IMR-90 (cell line): ENCODE measurements around the gene LRRC1. TPM values are rescaled to one million over a fixed set of nuclear protein-coding genes. Genes with fewer than 3 reads are reported as not detected.

Experiments used
- ATAC-seq: fragments of 200-7000 bp; cut with Tn5 transposase; 2 replicates; pipeline ENCODE4 v1.9.1; 2020; ENCODE audit warnings: low read depth, mild to moderate bottlenecking, moderate library complexity
- BruUV-seq: library from RNA; stranded (reverse); fragments of 400-500 nt; replicated peaks from 2 replicates; lab custom pipeline; 2021; lab: Mats Ljungman, UMichigan
- CTCF ChIA-PET: fragments of 300-600 bp; formaldehyde crosslinking; extraction: SDS; loops from one replicate; lab custom pipeline; 2021; ENCODE audit warnings: antibody characterized with exemption; lab: Yijun Ruan, JAX
- POLR2A ChIA-PET: fragments of 300-600 bp; sonication (Branson Sonifier 250); formaldehyde crosslinking; loops from one replicate; lab custom pipeline; 2022; ENCODE audit warnings: antibody characterized with exemption; ENCODE audit not compliant: unreplicated experiment; lab: Charles Lee
- DNase-seq: peaks from one replicate; pipeline ENCODE4 v3.0.0; 2013
- H2AFZ ChIP-seq: replicated peaks from 2 replicates; pipeline ENCODE3; 2013; ENCODE audit warnings: low read length, mild to moderate bottlenecking; ENCODE audit not compliant: poor library complexity
- H2AK5ac ChIP-seq: 2 replicates; pipeline ENCODE4 v1.6.1; 2013; ENCODE audit warnings: low read depth, low read length, inconsistent platforms
- H2AK9ac ChIP-seq: replicated peaks from 2 replicates; pipeline ENCODE3; 2013; ENCODE audit warnings: mild to moderate bottlenecking, low read depth, low read length, moderate library complexity; ENCODE audit not compliant: poor library complexity
- H2BK120ac ChIP-seq: 2 replicates; pipeline ENCODE4 v1.6.1; 2013; ENCODE audit warnings: low read depth, low read length, inconsistent platforms
- H2BK15ac ChIP-seq: 3 replicates; pipeline ENCODE4 v1.6.1; 2013; ENCODE audit warnings: low read depth, low read length, inconsistent platforms
- H2BK20ac ChIP-seq: 2 replicates; pipeline ENCODE4 v1.6.1; 2013; ENCODE audit warnings: low read depth, mild to moderate bottlenecking, inconsistent platforms, low read length, moderate library complexity
- H2BK5ac ChIP-seq: 2 replicates; pipeline ENCODE4 v1.6.1; 2013; ENCODE audit warnings: mild to moderate bottlenecking, low read depth, low read length, inconsistent platforms; ENCODE audit not compliant: poor library complexity, severe bottlenecking
- H3K14ac ChIP-seq: replicated peaks from 2 replicates; pipeline ENCODE4 v1.6.1; 2013; ENCODE audit warnings: low read depth, low read length, inconsistent platforms
- H3K18ac ChIP-seq: 2 replicates; pipeline ENCODE4 v1.6.1; 2013; ENCODE audit warnings: low read depth, low read length, control low read depth
- H3K23ac ChIP-seq: 2 replicates; pipeline ENCODE4 v1.6.1; 2013; ENCODE audit warnings: low read depth, low read length, inconsistent platforms
- H3K27ac ChIP-seq: 2 replicates; pipeline ENCODE4 v1.5.1; 2013; ENCODE audit warnings: mild to moderate bottlenecking, control low read depth, low read length; ENCODE audit not compliant: insufficient read depth
- H3K27me3 ChIP-seq: 2 replicates; pipeline ENCODE4 v1.6.1; 2013; ENCODE audit warnings: low read length; ENCODE audit not compliant: control insufficient read depth, insufficient read depth
- H3K36me3 ChIP-seq: 2 replicates; pipeline ENCODE4 v1.6.1; 2013; ENCODE audit warnings: low read length, mixed read lengths; ENCODE audit not compliant: control insufficient read depth, insufficient read depth
- H3K4ac ChIP-seq: 2 replicates; pipeline ENCODE4 v1.6.1; 2013; ENCODE audit warnings: low read depth, low read length, inconsistent platforms
- H3K4me1 ChIP-seq: 2 replicates; pipeline ENCODE4 v1.6.1; 2013; ENCODE audit warnings: low read length, mixed read lengths; ENCODE audit not compliant: control insufficient read depth, insufficient read depth
- H3K4me2 ChIP-seq: 2 replicates; pipeline ENCODE4 v1.6.1; 2013; ENCODE audit warnings: low read depth, mild to moderate bottlenecking, control low read depth, low read length, moderate library complexity
- H3K4me3 ChIP-seq: 2 replicates; pipeline ENCODE4 v1.5.1; 2013; ENCODE audit warnings: low read depth, mild to moderate bottlenecking, control low read depth, low read length, moderate library complexity; ENCODE audit not compliant: insufficient read depth
- H3K56ac ChIP-seq: 2 replicates; pipeline ENCODE4 v1.6.1; 2013; ENCODE audit warnings: low read length, inconsistent platforms; ENCODE audit not compliant: insufficient read depth; ENCODE audit errors: extremely low read depth
- H3K79me1 ChIP-seq, 2 experiments: 2 replicates each; pipeline ENCODE4 v1.6.1; 2013; ENCODE audit warnings: low read length in 2 of 2, inconsistent platforms in 1 of 2, low read depth in 1 of 2
- H3K9ac ChIP-seq: 2 replicates; pipeline ENCODE4 v1.6.1; 2013; ENCODE audit warnings: low read depth, low read length, control low read depth
- H3K9me1 ChIP-seq: 2 replicates; pipeline ENCODE4 v1.6.1; 2013; ENCODE audit warnings: low read length, inconsistent platforms; ENCODE audit not compliant: insufficient read depth
- H3K9me3 ChIP-seq: 2 replicates; pipeline ENCODE4 v1.6.1; 2013; ENCODE audit warnings: low read length; ENCODE audit not compliant: control insufficient read depth, insufficient read depth
- H4K20me1 ChIP-seq: 2 replicates; pipeline ENCODE4 v1.6.1; 2013; ENCODE audit warnings: low read length, inconsistent platforms; ENCODE audit not compliant: insufficient read depth
- H4K5ac ChIP-seq: 2 replicates; pipeline ENCODE4 v1.6.1; 2013; ENCODE audit warnings: mild to moderate bottlenecking, low read depth, low read length, control low read depth
- H4K8ac ChIP-seq, 2 experiments: 2 replicates each; pipeline ENCODE4 v1.6.1; 2013; ENCODE audit warnings: low read depth in 2 of 2, low read length in 2 of 2, control low read depth in 1 of 2, inconsistent platforms in 1 of 2
- H4K91ac ChIP-seq: 2 replicates; pipeline ENCODE4 v1.6.1; 2013; ENCODE audit warnings: low read depth, low read length, inconsistent platforms; ENCODE audit not compliant: insufficient read depth
- BHLHE40 ChIP-seq: fragments of 150-350 bp; IDR thresholded peaks from 2 replicates; pipeline ENCODE4 v1.6.1; 2016; ENCODE audit warnings: mild to moderate bottlenecking, low read depth, low read length
- CEBPB ChIP-seq: IDR thresholded peaks from 2 replicates; pipeline ENCODE4 v1.6.1; 2012; ENCODE audit warnings: low read depth, low read length, improper control_type of control experiment
- CHD1 ChIP-seq: IDR thresholded peaks from 2 replicates; pipeline ENCODE4 v1.6.1; 2012; ENCODE audit warnings: low read depth, low read length, improper control_type of control experiment
- FOS ChIP-seq: fragments of 150-350 bp; IDR thresholded peaks from 2 replicates; pipeline ENCODE4 v1.6.1; 2016; ENCODE audit warnings: low read depth, low read length
- MAZ ChIP-seq: IDR thresholded peaks from 2 replicates; pipeline ENCODE4 v1.6.1; 2012; ENCODE audit warnings: low read depth, mild to moderate bottlenecking, low read length, improper control_type of control experiment, moderate library complexity, borderline replicate concordance
- MXI1 ChIP-seq: IDR thresholded peaks from 2 replicates; pipeline ENCODE4 v1.6.1; 2012; ENCODE audit warnings: low read depth, mild to moderate bottlenecking, low read length, moderate library complexity, borderline replicate concordance
- NFE2L2 ChIP-seq: fragments of 150-350 bp; IDR thresholded peaks from 2 replicates; pipeline ENCODE4 v1.6.1; 2016; ENCODE audit warnings: low read depth, mild to moderate bottlenecking, low read length
- POLR2A ChIP-seq: IDR thresholded peaks from 2 replicates; pipeline ENCODE4 v1.6.1; 2012; ENCODE audit warnings: mild to moderate bottlenecking, low read depth, low read length
- RCOR1 ChIP-seq: IDR thresholded peaks from 2 replicates; pipeline ENCODE4 v1.6.1; 2012; ENCODE audit warnings: mild to moderate bottlenecking, low read length, improper control_type of control experiment; ENCODE audit not compliant: insufficient replicate concordance
- RFX5 ChIP-seq: IDR thresholded peaks from 2 replicates; pipeline ENCODE4 v1.8.0; 2012; ENCODE audit warnings: low read depth, mild to moderate bottlenecking, low read length, moderate library complexity
- SMC3 ChIP-seq: fragments of 150-350 bp; IDR thresholded peaks from 2 replicates; pipeline ENCODE4 v1.6.1; 2016; ENCODE audit warnings: low read depth, mild to moderate bottlenecking, antibody characterized with exemption, low read length, moderate library complexity
- USF2 ChIP-seq: fragments of 150-350 bp; IDR thresholded peaks from 2 replicates; pipeline ENCODE4 v1.6.1; 2017; ENCODE audit warnings: mild to moderate bottlenecking, antibody characterized with exemption, low read length, low read depth
- WGBS, 2 experiments: methylation state at CpG; one replicate each; pipeline versions ENCODE4 v1.1.5 to v1.1.7; 2013; ENCODE audit warnings: missing lambda C conversion rate in 2 of 2; ENCODE audit not compliant: insufficient read length in 1 of 2; ENCODE audit errors: extremely low coverage in 2 of 2; 5-methylcytosine and 5-hydroxymethylcytosine counted together
- dilution Hi-C: fragments of 300-500 bp; cut with HindIII; formaldehyde crosslinking; loops from one replicate; pipeline ENCODE4 v1.14.3; 2018; ENCODE audit warnings: low sequenced_read_pairs; ENCODE audit not compliant: unreplicated experiment
- in situ Hi-C: fragments of 300-500 bp; cut with MboI; formaldehyde crosslinking; loops from 3 replicates; pipeline ENCODE4 v1.14.3; 2019; ENCODE audit warnings: low sequenced_read_pairs, inconsistent platforms, mixed read lengths
- intact Hi-C: fragments of 100-400 bp; cut with micrococcal nuclease; formaldehyde crosslinking; loops from 2 replicates; pipeline ENCODE4 v1.10.0; 2022
- polyA plus RNA-seq, 3 experiments: library from polyadenylated mRNA; depleted of rRNA; stranded (reverse); fragments of >200 nt; gene quantifications; 2 replicates each; pipeline ENCODE4 v1.2.3, GENCODE V29; 2012; ENCODE audit warnings: low replicate concordance in 1 of 3
- total RNA-seq: library from RNA; depleted of rRNA; stranded (reverse); fragments of >200 nt; gene quantifications from 2 replicates; pipeline ENCODE4 v1.2.3, GENCODE V29; 2012
- TF ChIP-seq, protein P1 (sequence below): fragments of 150-350 bp; IDR thresholded peaks from 2 replicates; pipeline ENCODE4 v1.6.1; 2016; ENCODE audit warnings: low read depth, mild to moderate bottlenecking, low read length, moderate library complexity, borderline replicate concordance

Gene LRRC1
- total and polyA plus RNA-seq, 2 of the 4 experiments (the other 2 are of a cell fraction), result 5.1 to 6.1 TPM

GRCh38 chr6:53794137-53794719 is 577 bp upstream of the LRRC1 start (continued):
- peak; percentile 3; the same call in 1 of the 2 replicates for TF ChIP-seq POLR2A
- no peak for TF ChIP-seq MAZ

- dilution Hi-C loops, result no loop called here
- TF ChIP-seq MAZ, result no peak
- TF ChIP-seq RCOR1, result no peak
- no peak for TF ChIP-seq FOS
- TF ChIP-seq CHD1, result no peak
- no peak for TF ChIP-seq NFE2L2
- TF ChIP-seq BHLHE40, result no peak
- TF ChIP-seq USF2, result no peak
- TF ChIP-seq MXI1, result no peak
- TF ChIP-seq, protein P1, sequence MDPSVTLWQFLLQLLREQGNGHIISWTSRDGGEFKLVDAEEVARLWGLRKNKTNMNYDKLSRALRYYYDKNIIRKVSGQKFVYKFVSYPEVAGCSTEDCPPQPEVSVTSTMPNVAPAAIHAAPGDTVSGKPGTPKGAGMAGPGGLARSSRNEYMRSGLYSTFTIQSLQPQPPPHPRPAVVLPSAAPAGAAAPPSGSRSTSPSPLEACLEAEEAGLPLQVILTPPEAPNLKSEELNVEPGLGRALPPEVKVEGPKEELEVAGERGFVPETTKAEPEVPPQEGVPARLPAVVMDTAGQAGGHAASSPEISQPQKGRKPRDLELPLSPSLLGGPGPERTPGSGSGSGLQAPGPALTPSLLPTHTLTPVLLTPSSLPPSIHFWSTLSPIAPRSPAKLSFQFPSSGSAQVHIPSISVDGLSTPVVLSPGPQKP, result no peak
- no peak for TF ChIP-seq SMC3
- no peak for TF ChIP-seq RFX5
- TF ChIP-seq CEBPB, result no peak
These were observed 516 bp downstream of the LRRC1 start for GRCh38 chr6:53795340-53795701.

More at GRCh38 chr6:53795340-53795701, 516 bp downstream of the LRRC1 start:
- Histone ChIP-seq H3K9me1 (no peaks in the 10 kb centered on the region), H3K18ac (no peak overlapping the region), H2AK5ac (no peak overlapping the region), H3K27ac (peak overlapping the region; percentile 45; the same call in 1 of the 2 replicates), H3K4me3 (peak overlapping the region; percentile 82), H2BK120ac (peak overlapping the region; percentile 39), H3K36me3 (no peaks in the 10 kb centered on the region), H4K5ac (no peak overlapping the region), H2BK5ac (no peak overlapping the region), H3K56ac (no peak overlapping the region), H4K20me1 (peaks cover 5% of the 10 kb centered on the region; the same call in 1 of the 2 replicates), H3K23ac (peak overlapping the region; percentile 88; the same call in 1 of the 2 replicates), H4K8ac (peak overlapping the region in 1 of 2 experiments; percentile 71; a peak in 2 of 4 replicates), H2BK15ac (no peak overlapping the region; the same call in 2 of the 3 replicates), H3K79me1 (peaks cover 21 to 35% of the 10 kb centered on the region in 2 experiments), H3K9me3 (no peaks in the 10 kb centered on the region), H3K4me1 (peaks cover 8% of the 10 kb centered on the region), H3K4ac (peak overlapping the region; percentile 63), H3K27me3 (no peaks in the 10 kb centered on the region), H3K9ac (peak overlapping the region; percentile 59), H2BK20ac (no peak overlapping the region), H2AFZ (peak overlapping the region; percentile 98), H4K91ac (no peak overlapping the region), H2AK9ac (peak overlapping the region; percentile 74), H3K14ac (0 out of 2 replicates have a peak overlapping the region, but pooled peaks have one; percentile 66), H3K4me2 (peak overlapping the region; percentile 98)
- in situ Hi-C loops (loop anchor here (10.0 kb wide), 1 partner anchor 261 kb away; no protein-coding TSS in a partner anchor), intact Hi-C loops (loop anchor here (10.0 kb wide), 1 partner anchor 129 kb away; no protein-coding TSS in a partner anchor)
- ChIA-PET POLR2A (no interaction called here), CTCF (interaction anchor here (0.5 to 5.0 kb wide), 6 partner anchors 11 to 161 kb away, joined by 3 to 67 read pairs (median 3); no protein-coding TSS in a partner anchor)
- peak; percentile 15 for ATAC-seq
- 1% methylated on average over 15 of the region's 21 CpGs; no CpG with 5 or more reads in 1 of the 2 experiments for WGBS, 2 experiments
- no peak for DNase-seq
- no TSS peak for BruUV-seq
